ENCODE measurements around the gene EDN2.
A peak's percentile ranks its signal among the peaks of the same experiment; 100 is the strongest.

The EDN2 gene

GRCh38 chr1:41484402-41485241, at the start of gene EDN2:
EDN2 (minus strand) TSS chr1:41484683; CDS start chr1:41484601, 82 bp downstream.
- DNase-seq: no peak

- no peak for DNase-seq
Measured at GRCh38 chr1:41533731-41534080, 49.2 kb upstream of the EDN2 start.

GRCh38 chr1:41533016-41533730, 48.7 kb upstream of the EDN2 start:
- no peak for DNase-seq

- DNase-seq: no peak
Measured at GRCh38 chr1:41532206-41532975, 47.9 kb upstream of the EDN2 start.

- DNase-seq: no peak
Measured at GRCh38 chr1:41530411-41530810, 45.9 kb upstream of the EDN2 start.

- DNase-seq: no peak
Measured at GRCh38 chr1:41529621-41530395, 45.3 kb upstream of the EDN2 start.

GRCh38 chr1:41528726-41529605, 44.5 kb upstream of the EDN2 start:
- DNase-seq: no peak

- no peak for DNase-seq
Measured at GRCh38 chr1:41528106-41528505, 43.6 kb upstream of the EDN2 start.

GRCh38 chr1:41526956-41527561, 42.6 kb upstream of the EDN2 start:
- DNase-seq: no peak

GRCh38 chr1:41525891-41526587, 41.6 kb upstream of the EDN2 start:
- DNase-seq: no peak

- no peak for DNase-seq
Measured at GRCh38 chr1:41524676-41525675, 40.5 kb upstream of the EDN2 start.

- DNase-seq: no peak
Measured at GRCh38 chr1:41523949-41524675, 39.6 kb upstream of the EDN2 start.

- no peak for DNase-seq
Measured at GRCh38 chr1:41523071-41523470, 38.6 kb upstream of the EDN2 start.

GRCh38 chr1:41521766-41522165, 37.3 kb upstream of the EDN2 start:
- peak; percentile 48 for DNase-seq

- no peak for DNase-seq
Measured at GRCh38 chr1:41520951-41521752, 36.7 kb upstream of the EDN2 start.

- DNase-seq: no peak
Measured at GRCh38 chr1:41519667-41520066, 35.2 kb upstream of the EDN2 start.

- DNase-seq: no peak
Measured at GRCh38 chr1:41518471-41518870, 34.0 kb upstream of the EDN2 start.

GRCh38 chr1:41517062-41517438, 32.6 kb upstream of the EDN2 start:
- no peak for DNase-seq

Data from fibroblast of skin of right biceps (primary cell).